Right lobe of liver (tissue), 4 donors: ENCODE data around the gene ALDH5A1.

Experiments
- POLR2A ChIP-seq: fragments of 450-650 bp; IDR thresholded peaks from one replicate; pipeline ENCODE4 v1.6.1; 2017; ENCODE audit warnings: antibody characterized with exemption, mild to moderate bottlenecking
- TF ChIP-seq, protein P1 (sequence below), 4 donors: fragments of 200-600 bp in 3 of 4; fragments of 450-650 bp in 1 of 4; IDR thresholded peaks; one replicate each; pipeline versions ENCODE4 v1.5.1 to v1.8.0; 2016 to 2022; ENCODE audit warnings: antibody characterized with exemption in 4 of 4, mild to moderate bottlenecking in 2 of 4
- donor health status: DM: no; HTN: no; CAD: no.
- donor health status: DM: no; HTN: no; CAD: no.
- donor health status: DM: no; HTN: yes; CAD: no.

DNA sequence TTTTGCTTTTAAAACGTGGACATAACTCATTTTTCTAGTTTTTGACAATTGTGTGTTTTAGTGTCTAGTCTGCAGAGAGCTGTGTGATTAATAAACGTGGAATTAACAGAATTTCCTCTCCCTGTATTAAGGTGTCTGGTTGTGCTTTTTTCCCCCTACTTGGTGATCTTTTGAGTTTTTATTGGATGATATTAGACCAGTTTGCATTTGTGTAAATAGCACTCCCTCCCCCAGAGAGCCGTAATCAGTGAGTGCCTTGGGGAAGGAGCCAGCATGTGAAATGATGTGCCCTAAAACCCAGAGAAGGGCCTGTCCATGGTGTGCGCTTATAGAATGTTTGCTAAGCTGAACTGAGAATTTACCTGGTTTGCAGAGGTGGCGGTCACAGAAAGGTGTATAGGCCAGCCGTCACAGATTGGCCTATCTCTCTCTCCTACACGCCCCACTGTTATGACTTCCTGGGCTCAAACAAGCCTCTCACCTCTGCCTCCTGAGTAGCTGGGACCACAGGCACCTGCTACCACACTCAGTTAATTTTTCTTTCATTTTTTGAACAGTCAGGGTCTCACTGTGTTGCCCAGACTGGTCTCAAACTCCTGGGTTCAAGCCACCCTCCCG is 42.4 kb downstream of the ALDH5A1 start:
- TF ChIP-seq, protein P1, sequence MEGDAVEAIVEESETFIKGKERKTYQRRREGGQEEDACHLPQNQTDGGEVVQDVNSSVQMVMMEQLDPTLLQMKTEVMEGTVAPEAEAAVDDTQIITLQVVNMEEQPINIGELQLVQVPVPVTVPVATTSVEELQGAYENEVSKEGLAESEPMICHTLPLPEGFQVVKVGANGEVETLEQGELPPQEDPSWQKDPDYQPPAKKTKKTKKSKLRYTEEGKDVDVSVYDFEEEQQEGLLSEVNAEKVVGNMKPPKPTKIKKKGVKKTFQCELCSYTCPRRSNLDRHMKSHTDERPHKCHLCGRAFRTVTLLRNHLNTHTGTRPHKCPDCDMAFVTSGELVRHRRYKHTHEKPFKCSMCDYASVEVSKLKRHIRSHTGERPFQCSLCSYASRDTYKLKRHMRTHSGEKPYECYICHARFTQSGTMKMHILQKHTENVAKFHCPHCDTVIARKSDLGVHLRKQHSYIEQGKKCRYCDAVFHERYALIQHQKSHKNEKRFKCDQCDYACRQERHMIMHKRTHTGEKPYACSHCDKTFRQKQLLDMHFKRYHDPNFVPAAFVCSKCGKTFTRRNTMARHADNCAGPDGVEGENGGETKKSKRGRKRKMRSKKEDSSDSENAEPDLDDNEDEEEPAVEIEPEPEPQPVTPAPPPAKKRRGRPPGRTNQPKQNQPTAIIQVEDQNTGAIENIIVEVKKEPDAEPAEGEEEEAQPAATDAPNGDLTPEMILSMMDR (IDR thresholded peaks at IDR 0.05), result no peak
- no peak for TF ChIP-seq POLR2A
